GM12878 (cell line): ENCODE results near the gene PKHD1. TPM values are rescaled to one million over a fixed set of nuclear protein-coding genes. Genes with fewer than 3 reads are reported as not detected.

ENCODE experiments used
- ATAC-seq: fragments of 200-7000 bp; cut with Tn5 transposase; 3 replicates; pipeline ENCODE4 v1.9.1; 2020; ENCODE audit warnings: mild to moderate bottlenecking, moderate library complexity
- BruUV-seq: library from RNA; stranded (reverse); fragments of 400-500 nt; replicated peaks from 2 replicates; lab custom pipeline; 2021; lab: Mats Ljungman, UMichigan
- CTCF ChIA-PET: fragments of 300-600 bp; sonication (Branson Sonifier 250); formaldehyde crosslinking; extraction: SDS; loops from one replicate; lab custom pipeline; 2021; ENCODE audit warnings: inconsistent platforms; lab: Yijun Ruan, JAX
- POLR2A ChIA-PET: fragments of 350-600 bp; formaldehyde crosslinking; extraction: SDS; loops from one replicate; lab custom pipeline; 2021; ENCODE audit warnings: inconsistent platforms; lab: Charles Lee
- RAD21 ChIA-PET: fragments of 300-600 bp; sonication (Branson Sonifier 250); formaldehyde crosslinking; loops from one replicate; lab custom pipeline; 2023; ENCODE audit warnings: antibody characterized with exemption; ENCODE audit not compliant: unreplicated experiment; lab: Charles Lee
- SMC1A ChIA-PET: fragments of 300-600 bp; sonication (Branson Sonifier 250); formaldehyde crosslinking; loops from one replicate; lab custom pipeline; 2023; ENCODE audit not compliant: unreplicated experiment, uncharacterized antibody; lab: Charles Lee
- DNase-seq: peaks from one replicate; pipeline ENCODE4 v3.0.0-alpha.2; 2011; ENCODE audit warnings: low read depth, low spot score
- FAIRE-seq: peaks from 3 replicates; lab custom pipeline; 2011; peaks lifted over from hg19 to GRCh38; lab: Jason Lieb, UNC
- H2AFZ ChIP-seq: 2 replicates; pipeline ENCODE4 v1.6.0; 2011; ENCODE audit warnings: low read depth, low read length, control low read depth; ENCODE audit not compliant: control insufficient read depth
- H3K27ac ChIP-seq: 2 replicates; pipeline ENCODE4 v1.5.1; 2011; ENCODE audit warnings: control low read depth; ENCODE audit not compliant: control insufficient read depth, insufficient read depth
- H3K27me3 ChIP-seq, 2 experiments: replicated peaks in 1 of 2; 2 replicates each; pipeline versions ENCODE4 v1.6.0 to v1.6.1; 2011; ENCODE audit warnings: low read length in 1 of 2; ENCODE audit not compliant: control insufficient read depth in 2 of 2, insufficient read depth in 2 of 2
- H3K36me3 ChIP-seq, 2 experiments: 2 replicates each; pipeline ENCODE4 v1.5.1; 2011; ENCODE audit warnings: low read length in 1 of 2; ENCODE audit not compliant: control insufficient read depth in 2 of 2, insufficient read depth in 2 of 2
- H3K4me1 ChIP-seq: 2 replicates; pipeline ENCODE4 v1.6.1; 2011; ENCODE audit warnings: mild to moderate bottlenecking, low read length, moderate library complexity, mixed read lengths; ENCODE audit not compliant: control insufficient read depth, insufficient read depth
- H3K4me2 ChIP-seq: 2 replicates; pipeline ENCODE4 v1.6.0; 2011; ENCODE audit warnings: control low read depth; ENCODE audit not compliant: control insufficient read depth, insufficient read depth
- H3K4me3 ChIP-seq: fragments of 200-600 bp; sonication (generic); 2 replicates; pipeline ENCODE4 v1.5.1; 2016
- H3K79me2 ChIP-seq: 2 replicates; pipeline ENCODE4 v1.6.0; 2011; ENCODE audit warnings: low read length; ENCODE audit not compliant: control insufficient read depth, insufficient read depth
- H3K9ac ChIP-seq: 2 replicates; pipeline ENCODE4 v1.8.0; 2011; ENCODE audit warnings: low read length, control low read depth, mixed read lengths; ENCODE audit not compliant: control insufficient read depth, insufficient read depth
- H3K9me3 ChIP-seq: replicated peaks from 3 replicates; pipeline ENCODE4 v1.5.1; 2011; ENCODE audit warnings: mild to moderate bottlenecking, low read length; ENCODE audit not compliant: control insufficient read depth, insufficient read depth
- H4K20me1 ChIP-seq: 2 replicates; pipeline ENCODE4 v1.6.0; 2011; ENCODE audit not compliant: control insufficient read depth, insufficient read depth
- ASH2L ChIP-seq: fragments of 300-600, 200-600 bp; sonication (generic); IDR thresholded peaks from 2 replicates; pipeline ENCODE4 v1.6.1; 2017; ENCODE audit warnings: low read depth, mild to moderate bottlenecking, borderline replicate concordance
- ATF7 ChIP-seq: fragments of 450-650 bp; IDR thresholded peaks from 2 replicates; pipeline ENCODE4 v1.6.1; 2016; ENCODE audit warnings: low read depth, mild to moderate bottlenecking
- CEBPB ChIP-seq, 2 experiments: fragments of 150-350 bp in 1 of 2; IDR thresholded peaks; 2 replicates each; pipeline ENCODE4 v1.6.1; 2012 to 2014; ENCODE audit warnings: low read depth in 2 of 2, low read length in 2 of 2, borderline replicate concordance in 1 of 2, inconsistent platforms in 1 of 2
- HDAC2 ChIP-seq: fragments of 200-600 bp; sonication (generic); IDR thresholded peaks from 2 replicates; pipeline ENCODE4 v1.6.1; 2017
- NBN ChIP-seq: fragments of 450-650 bp; IDR thresholded peaks from 2 replicates; pipeline ENCODE4 v1.6.1; 2016
- SPI1 ChIP-seq: IDR thresholded peaks from 2 replicates; pipeline ENCODE4 v1.6.1; 2011; ENCODE audit warnings: low read depth, mild to moderate bottlenecking, low read length, moderate library complexity, borderline replicate concordance; ENCODE audit not compliant: insufficient read depth
- SREBF2 ChIP-seq: IDR thresholded peaks from 2 replicates; pipeline ENCODE4 v1.6.1; 2012; ENCODE audit warnings: mild to moderate bottlenecking, low read length
- SUZ12 ChIP-seq: fragments of 200-600 bp; sonication (generic); IDR thresholded peaks from one replicate; pipeline ENCODE4 v1.6.1; 2018; ENCODE audit warnings: antibody characterized with exemption, mild to moderate bottlenecking; ENCODE audit not compliant: unreplicated experiment
- TCF7 ChIP-seq: IDR thresholded peaks from 2 replicates; pipeline ENCODE4 v1.6.1; 2014; ENCODE audit warnings: antibody characterized with exemption, borderline replicate concordance
- ZNF274 ChIP-seq: IDR thresholded peaks from one replicate; pipeline ENCODE4 v1.8.0; 2011; ENCODE audit not compliant: insufficient read length, insufficient read depth
- WGBS: methylation state at CpG from one replicate; pipeline ENCODE4 v1.1.6; 2016; ENCODE audit warnings: low lambda C conversion rate; ENCODE audit not compliant: insufficient replicate concordance, insufficient coverage; ENCODE audit errors: missing lambda C conversion rate; 5-methylcytosine and 5-hydroxymethylcytosine counted together
- in situ Hi-C: fragments of 300-500 bp; cut with MboI; formaldehyde crosslinking; loops from 9 replicates; pipeline ENCODE4 v1.14.3; 2018; ENCODE audit warnings: mixed read lengths
- intact Hi-C: fragments of 100-400 bp; cut with micrococcal nuclease; formaldehyde crosslinking; loops from one replicate; pipeline ENCODE4 v1.14.2; 2022; ENCODE audit not compliant: unreplicated experiment
- polyA plus RNA-seq, 11 experiments: library from polyadenylated mRNA; depleted of rRNA in 4 of 11; unstranded in 6 of 11; stranded (reverse) in 5 of 11; fragments of >200 nt; fragmentation: Nextera tagmentation in 4 of 11; fragmentation: Illumina TruSeq in 1 of 11; extraction: Ambion mirVana in 4 of 11; extraction: Trizol in 1 of 11; gene quantifications; 1 replicate in 1 of 11; 2 replicates in 10 of 11; pipeline versions ENCODE4 v1.2.1 to v1.2.3, GENCODE V29; 2011 to 2016; ENCODE audit warnings: inconsistent platforms in 2 of 11, missing spikeins in 2 of 11, low read depth in 1 of 11
- total RNA-seq, 4 experiments: library from RNA; depleted of rRNA in 3 of 4; stranded (reverse); fragments of >200 nt in 3 of 4; fragmentation: Illumina TruSeq in 1 of 4; extraction: Trizol in 1 of 4; gene quantifications; 2 replicates each; pipeline versions ENCODE4 v1.2.1 to v1.2.3, GENCODE V29; 2013 to 2021
- TF ChIP-seq, protein P1 (sequence below), 3 experiments: IDR thresholded peaks in 2 of 3; conservative IDR thresholded peaks in 1 of 3; 2 replicates each; pipeline ENCODE4 v1.5.1; 2011; ENCODE audit warnings: low read depth in 3 of 3, low read length in 3 of 3, mild to moderate bottlenecking in 3 of 3, control low read depth in 2 of 3, moderate library complexity in 2 of 3, inconsistent platforms in 1 of 3, mixed read lengths in 1 of 3; ENCODE audit not compliant: control insufficient read depth in 2 of 3, insufficient read depth in 1 of 3; ENCODE audit errors: extremely low read depth in 1 of 3

PKHD1 gene
- total and polyA plus RNA-seq, 10 of the 15 experiments (the other 5 are each of a cell fraction or from before 2014, with no cell fraction given) = under 0.01 to 0.90 (median 0.02) TPM; not detected in 1

DNA sequence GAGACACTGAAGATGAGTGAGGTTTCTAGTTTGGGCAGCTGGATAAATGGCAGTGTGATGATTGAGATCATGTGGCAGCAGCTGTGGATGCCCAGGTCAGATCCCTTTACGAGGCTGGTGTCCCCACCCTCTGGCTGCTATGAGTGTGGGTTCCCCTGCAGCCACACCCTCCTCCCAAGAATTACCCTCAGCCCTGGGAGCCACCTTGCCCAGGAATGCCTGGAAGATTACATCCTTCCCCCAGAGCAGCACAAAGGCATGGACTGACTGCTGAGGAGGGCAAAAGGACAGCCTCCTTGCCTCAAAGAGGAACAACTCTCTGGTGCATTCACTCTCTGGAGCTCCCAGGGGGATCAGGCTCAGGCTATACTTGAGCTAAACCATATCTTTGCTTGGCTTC lies 15.0 kb upstream of the PKHD1 start:
- FAIRE-seq = no peak
- Histone ChIP-seq H3K9ac (no peak overlapping the region), H3K36me3 (no peaks in the 10 kb centered on the region), H2AFZ (no peak overlapping the region), H3K79me2 (no peaks in the 10 kb centered on the region), H3K4me2 (no peak overlapping the region)
- ChIA-PET CTCF (no interaction called here), POLR2A (no interaction called here), RAD21 (no interaction called here)
- intact Hi-C loops = no loop called here
- no TSS peak for BruUV-seq
- no peak for TF ChIP-seq TCF7
- TF ChIP-seq NBN = no peak
- TF ChIP-seq SREBF2 = no peak
- no peak for TF ChIP-seq CEBPB (IDR thresholded peaks at IDR 0.05; ENCODE audit: borderline replicate concordance in 1 of 2, low read depth in 2 of 2, low read length in 2 of 2)
- no peak for TF ChIP-seq ASH2L
- TF ChIP-seq ZNF274 = no peak
- TF ChIP-seq ATF7 = no peak
- no peak for TF ChIP-seq SPI1
- no peak for TF ChIP-seq SUZ12
- TF ChIP-seq, all 136 proteins: peak for 0
- H3K9me3 ChIP-seq = no peaks in the 10 kb centered on the region
- H4K20me1 ChIP-seq = no peaks in the 10 kb centered on the region
- 0% methylated on average over 1 of the region's 1 CpG for WGBS
- no peak overlapping the region for H3K27ac ChIP-seq
- ATAC-seq (no peak), DNase-seq (no peak)
- in situ Hi-C loops = no loop called here
- no peaks in the 10 kb centered on the region for H3K4me1 ChIP-seq
- no peak overlapping the region for H3K4me3 ChIP-seq
- H3K27me3 ChIP-seq = 0 out of 4 replicates have a peak, but pooled peaks cover 0 to 7% of the 10 kb centered on the region in 2 experiments
- SMC1A ChIA-PET = no interaction called here

DNA sequence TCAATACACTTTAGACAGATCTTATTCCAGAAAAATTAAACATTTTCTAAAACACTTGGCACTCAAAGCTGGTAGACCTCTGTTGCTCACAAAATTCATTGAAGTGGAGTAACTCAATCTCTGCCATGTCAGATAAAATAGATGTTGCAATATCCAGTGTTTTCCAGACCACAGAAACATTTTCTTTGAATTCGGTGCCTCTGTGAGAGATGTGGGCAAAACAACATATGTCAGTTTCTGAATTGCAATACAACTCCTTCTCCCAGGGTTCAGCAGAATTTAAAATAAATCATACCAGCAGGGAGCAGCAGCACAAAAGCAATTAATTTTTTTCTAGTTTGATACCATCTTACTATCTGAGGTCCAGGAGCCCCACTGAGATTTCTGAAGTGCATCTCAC lies 11.3 kb upstream of the PKHD1 start:
- Histone ChIP-seq H4K20me1 (no peaks in the 10 kb centered on the region), H3K4me2 (no peak overlapping the region), H3K4me1 (no peaks in the 10 kb centered on the region), H2AFZ (no peak overlapping the region), H3K4me3 (no peak overlapping the region), H3K9me3 (no peaks in the 10 kb centered on the region), H3K27ac (no peak overlapping the region), H3K79me2 (no peaks in the 10 kb centered on the region), H3K27me3 (0 out of 4 replicates have a peak, but pooled peaks cover 0 to 7% of the 10 kb centered on the region in 2 experiments), H3K9ac (no peak overlapping the region), H3K36me3 (no peaks in the 10 kb centered on the region)
- TF ChIP-seq HDAC2 = no peak
- TF ChIP-seq, protein P1, sequence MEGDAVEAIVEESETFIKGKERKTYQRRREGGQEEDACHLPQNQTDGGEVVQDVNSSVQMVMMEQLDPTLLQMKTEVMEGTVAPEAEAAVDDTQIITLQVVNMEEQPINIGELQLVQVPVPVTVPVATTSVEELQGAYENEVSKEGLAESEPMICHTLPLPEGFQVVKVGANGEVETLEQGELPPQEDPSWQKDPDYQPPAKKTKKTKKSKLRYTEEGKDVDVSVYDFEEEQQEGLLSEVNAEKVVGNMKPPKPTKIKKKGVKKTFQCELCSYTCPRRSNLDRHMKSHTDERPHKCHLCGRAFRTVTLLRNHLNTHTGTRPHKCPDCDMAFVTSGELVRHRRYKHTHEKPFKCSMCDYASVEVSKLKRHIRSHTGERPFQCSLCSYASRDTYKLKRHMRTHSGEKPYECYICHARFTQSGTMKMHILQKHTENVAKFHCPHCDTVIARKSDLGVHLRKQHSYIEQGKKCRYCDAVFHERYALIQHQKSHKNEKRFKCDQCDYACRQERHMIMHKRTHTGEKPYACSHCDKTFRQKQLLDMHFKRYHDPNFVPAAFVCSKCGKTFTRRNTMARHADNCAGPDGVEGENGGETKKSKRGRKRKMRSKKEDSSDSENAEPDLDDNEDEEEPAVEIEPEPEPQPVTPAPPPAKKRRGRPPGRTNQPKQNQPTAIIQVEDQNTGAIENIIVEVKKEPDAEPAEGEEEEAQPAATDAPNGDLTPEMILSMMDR (IDR thresholded peaks at IDR 0.05 in 2 of 3, conservative IDR thresholded peaks at IDR 0.05 in 1 of 3; ENCODE audit: control insufficient read depth in 2 of 3, extremely low read depth in 1 of 3, insufficient read depth in 1 of 3, low read depth in 3 of 3, low read length in 3 of 3) = peak in 1 of 3 experiments; percentile 18; a peak in 1 of 6 replicates
- 21% methylated on average over 1 of the region's 1 CpG for WGBS
- ChIA-PET RAD21 (interaction anchor here (0.7 kb wide), 1 partner anchor 189 kb away, joined by 3 read pairs; no protein-coding TSS in a partner anchor), CTCF (interaction anchor here (2.3 kb wide), 1 partner anchor 135 kb away, joined by 6 read pairs; no protein-coding TSS in a partner anchor), SMC1A (no interaction called here), POLR2A (no interaction called here)
- BruUV-seq = no TSS peak
- FAIRE-seq (no peak), DNase-seq (no peak), ATAC-seq (no peak)
- in situ Hi-C loops = no loop called here
- intact Hi-C loops = no loop called here
